ENCODE results near the gene MSLN. TPM values are rescaled to one million over a fixed set of nuclear protein-coding genes. Genes with fewer than 3 reads are reported as not detected.

MSLN gene
- total RNA-seq, 4 donors from 2014 or later: 4.6 to 30.8 (median 15.7) TPM

DNA sequence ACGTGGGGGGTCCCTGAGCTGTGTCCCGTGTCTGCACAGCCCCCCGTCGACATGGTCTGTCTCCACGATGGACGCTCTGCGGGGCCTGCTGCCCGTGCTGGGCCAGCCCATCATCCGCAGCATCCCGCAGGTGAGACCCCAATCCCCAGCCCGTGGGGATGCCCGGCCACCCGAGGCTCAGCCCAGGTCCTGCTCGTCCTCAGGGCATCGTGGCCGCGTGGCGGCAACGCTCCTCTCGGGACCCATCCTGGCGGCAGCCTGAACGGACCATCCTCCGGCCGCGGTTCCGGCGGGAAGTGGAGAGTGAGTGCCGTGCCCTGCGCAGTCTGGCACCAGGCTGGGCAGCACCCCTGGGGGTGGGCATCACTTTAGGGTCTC lies 4.9 kb downstream of the MSLN start:
- no peak overlapping the region for H3K4me3 ChIP-seq
- no peak for DNase-seq

DNA sequence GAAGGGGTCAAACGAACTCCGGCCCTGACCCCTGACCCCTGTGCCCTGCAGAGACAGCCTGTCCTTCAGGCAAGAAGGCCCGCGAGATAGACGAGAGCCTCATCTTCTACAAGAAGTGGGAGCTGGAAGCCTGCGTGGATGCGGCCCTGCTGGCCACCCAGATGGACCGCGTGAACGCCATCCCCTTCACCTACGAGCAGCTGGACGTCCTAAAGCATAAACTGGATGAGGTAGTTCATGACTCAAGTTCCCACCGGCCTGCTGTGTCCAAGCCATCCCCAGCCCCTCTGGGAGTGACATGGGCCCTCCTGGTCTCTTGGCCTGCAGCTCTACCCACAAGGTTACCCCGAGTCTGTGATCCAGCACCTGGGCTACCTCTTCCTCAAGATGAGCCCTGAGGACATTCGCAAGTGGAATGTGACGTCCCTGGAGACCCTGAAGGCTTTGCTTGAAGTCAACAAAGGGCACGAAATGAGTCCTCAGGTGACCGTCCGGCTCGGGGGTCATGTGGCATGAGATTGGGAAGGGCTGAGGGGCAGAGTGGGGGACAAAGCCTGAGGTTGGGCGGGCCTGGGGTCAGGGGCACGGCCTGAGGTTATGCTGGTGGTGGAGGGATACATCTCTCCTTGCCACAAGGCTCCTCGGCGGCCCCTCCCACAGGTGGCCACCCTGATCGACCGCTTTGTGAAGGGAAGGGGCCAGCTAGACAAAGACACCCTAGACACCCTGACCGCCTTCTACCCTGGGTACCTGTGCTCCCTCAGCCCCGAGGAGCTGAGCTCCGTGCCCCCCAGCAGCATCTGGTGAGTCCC lies 5.7 kb downstream of the MSLN start:
- H3K27ac ChIP-seq: no peak overlapping the region
- H3K36me3 ChIP-seq: no peaks in the 10 kb centered on the region
- no peak for TF ChIP-seq POLR2A (IDR thresholded peaks at IDR 0.05)
- TF ChIP-seq, protein P1, sequence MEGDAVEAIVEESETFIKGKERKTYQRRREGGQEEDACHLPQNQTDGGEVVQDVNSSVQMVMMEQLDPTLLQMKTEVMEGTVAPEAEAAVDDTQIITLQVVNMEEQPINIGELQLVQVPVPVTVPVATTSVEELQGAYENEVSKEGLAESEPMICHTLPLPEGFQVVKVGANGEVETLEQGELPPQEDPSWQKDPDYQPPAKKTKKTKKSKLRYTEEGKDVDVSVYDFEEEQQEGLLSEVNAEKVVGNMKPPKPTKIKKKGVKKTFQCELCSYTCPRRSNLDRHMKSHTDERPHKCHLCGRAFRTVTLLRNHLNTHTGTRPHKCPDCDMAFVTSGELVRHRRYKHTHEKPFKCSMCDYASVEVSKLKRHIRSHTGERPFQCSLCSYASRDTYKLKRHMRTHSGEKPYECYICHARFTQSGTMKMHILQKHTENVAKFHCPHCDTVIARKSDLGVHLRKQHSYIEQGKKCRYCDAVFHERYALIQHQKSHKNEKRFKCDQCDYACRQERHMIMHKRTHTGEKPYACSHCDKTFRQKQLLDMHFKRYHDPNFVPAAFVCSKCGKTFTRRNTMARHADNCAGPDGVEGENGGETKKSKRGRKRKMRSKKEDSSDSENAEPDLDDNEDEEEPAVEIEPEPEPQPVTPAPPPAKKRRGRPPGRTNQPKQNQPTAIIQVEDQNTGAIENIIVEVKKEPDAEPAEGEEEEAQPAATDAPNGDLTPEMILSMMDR (IDR thresholded peaks at IDR 0.05): no peak
- intact Hi-C loops (cut with DNase I; ENCODE audit: low total_unique reads): no loop called here
- no peak overlapping the region for H3K4me3 ChIP-seq
- no peaks in the 10 kb centered on the region for H3K27me3 ChIP-seq
- DNase-seq: no peak
- H3K9me3 ChIP-seq: no peaks in the 10 kb centered on the region
- H3K4me1 ChIP-seq: no peaks in the 10 kb centered on the region

More for the DNA sequence above, 4.9 kb downstream of the MSLN start:
- no peak for TF ChIP-seq POLR2A (IDR thresholded peaks at IDR 0.05)
- TF ChIP-seq, protein P1 (IDR thresholded peaks at IDR 0.05): no peak
- Histone ChIP-seq H3K9me3 (no peaks in the 10 kb centered on the region), H3K27me3 (no peaks in the 10 kb centered on the region), H3K27ac (no peak overlapping the region), H3K36me3 (no peaks in the 10 kb centered on the region), H3K4me1 (peaks cover 0 to 5% of the 10 kb centered on the region in 2 donors)
- intact Hi-C loops (cut with DNase I; ENCODE audit: low total_unique reads): no loop called here

DNA sequence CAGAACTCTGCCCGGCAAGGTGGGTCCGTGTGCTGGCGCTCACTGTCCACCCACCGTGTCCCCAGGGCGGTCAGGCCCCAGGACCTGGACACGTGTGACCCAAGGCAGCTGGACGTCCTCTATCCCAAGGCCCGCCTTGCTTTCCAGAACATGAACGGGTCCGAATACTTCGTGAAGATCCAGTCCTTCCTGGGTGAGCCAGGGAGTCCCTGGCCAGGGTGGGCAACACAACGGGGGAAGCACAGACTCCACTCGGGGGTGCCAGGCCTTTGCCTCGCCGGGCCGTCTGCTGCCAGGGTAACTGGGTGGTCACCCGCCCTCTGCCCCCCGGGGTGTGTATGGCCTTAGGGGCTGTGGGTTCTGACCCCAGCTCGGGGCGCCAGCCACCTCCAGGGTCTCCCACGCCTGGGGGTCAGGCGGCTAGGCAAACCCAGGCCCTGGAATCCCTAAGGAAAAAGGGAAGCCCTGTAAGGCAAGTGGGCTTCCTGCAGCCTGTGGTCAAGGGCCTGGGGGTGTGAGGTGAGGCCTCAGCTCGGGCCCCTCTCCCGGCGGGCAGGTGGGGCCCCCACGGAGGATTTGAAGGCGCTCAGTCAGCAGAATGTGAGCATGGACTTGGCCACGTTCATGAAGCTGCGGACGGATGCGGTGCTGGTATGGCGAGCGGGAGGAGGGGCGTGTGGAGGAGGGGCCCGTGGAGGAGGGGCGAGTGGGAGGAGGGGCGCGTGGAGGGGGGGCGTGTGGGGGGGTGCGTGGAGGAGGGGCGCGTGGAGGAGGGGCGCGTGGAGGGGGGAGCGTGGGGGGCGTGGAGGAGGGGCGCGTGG lies 6.5 kb downstream of the MSLN start:
- Histone ChIP-seq H3K4me1 (no peaks in the 10 kb centered on the region), H3K27me3 (no peaks in the 10 kb centered on the region), H3K4me3 (no peak overlapping the region), H3K27ac (no peak overlapping the region), H3K9me3 (no peaks in the 10 kb centered on the region), H3K36me3 (no peaks in the 10 kb centered on the region)
- TF ChIP-seq, protein P1 (IDR thresholded peaks at IDR 0.05): no peak
- TF ChIP-seq POLR2A (IDR thresholded peaks at IDR 0.05): no peak
- DNase-seq: no peak
- intact Hi-C loops (cut with DNase I; ENCODE audit: low total_unique reads): no loop called here

DNA sequence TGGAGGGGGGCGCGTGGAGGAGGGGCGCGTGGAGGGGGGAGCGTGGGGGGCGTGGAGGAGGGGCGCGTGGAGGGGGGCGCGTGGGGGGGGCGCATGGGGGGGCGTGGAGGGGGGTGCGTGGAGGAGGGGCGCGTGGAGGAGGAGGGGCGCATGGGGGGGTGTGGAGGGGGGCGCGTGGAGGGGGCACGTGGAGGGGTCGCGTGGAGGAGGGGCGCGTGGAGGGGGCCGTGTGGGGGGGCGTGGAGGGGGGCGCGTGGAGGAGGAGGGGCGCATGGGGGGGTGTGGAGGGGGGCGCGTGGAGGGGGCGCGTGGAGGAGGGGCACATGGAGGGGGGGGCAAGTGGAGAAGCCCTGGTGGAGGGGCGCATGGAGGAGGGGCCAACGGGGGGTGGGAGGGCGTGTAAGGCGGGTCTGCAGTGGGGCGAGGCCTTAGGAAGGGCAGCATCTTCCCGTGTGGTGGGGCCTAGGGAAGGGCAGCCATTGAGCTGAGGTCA lies 7.3 kb downstream of the MSLN start:
- no peak for DNase-seq
- Histone ChIP-seq H3K27ac (no peak overlapping the region), H3K27me3 (no peaks in the 10 kb centered on the region), H3K9me3 (no peaks in the 10 kb centered on the region), H3K4me1 (no peaks in the 10 kb centered on the region), H3K4me3 (no peak overlapping the region), H3K36me3 (no peaks in the 10 kb centered on the region)
- intact Hi-C loops (cut with DNase I; ENCODE audit: low total_unique reads): no loop called here
- TF ChIP-seq POLR2A (IDR thresholded peaks at IDR 0.05): no peak
- TF ChIP-seq, protein P1 (IDR thresholded peaks at IDR 0.05): no peak

DNA sequence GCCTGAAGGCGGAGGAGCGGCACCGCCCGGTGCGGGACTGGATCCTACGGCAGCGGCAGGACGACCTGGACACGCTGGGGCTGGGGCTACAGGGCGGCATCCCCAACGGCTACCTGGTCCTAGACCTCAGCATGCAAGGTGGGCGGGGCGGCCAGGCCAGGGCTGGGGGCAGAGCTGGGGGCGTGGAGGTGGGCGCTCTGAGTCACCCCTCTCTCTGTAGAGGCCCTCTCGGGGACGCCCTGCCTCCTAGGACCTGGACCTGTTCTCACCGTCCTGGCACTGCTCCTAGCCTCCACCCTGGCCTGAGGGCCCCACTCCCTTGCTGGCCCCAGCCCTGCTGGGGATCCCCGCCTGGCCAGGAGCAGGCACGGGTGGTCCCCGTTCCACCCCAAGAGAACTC lies 7.9 kb downstream of the MSLN start:
- H3K27me3 ChIP-seq: no peaks in the 10 kb centered on the region
- H3K36me3 ChIP-seq: no peaks in the 10 kb centered on the region
- no peak for DNase-seq
- intact Hi-C loops (cut with DNase I; ENCODE audit: low total_unique reads): no loop called here
- no peaks in the 10 kb centered on the region for H3K4me1 ChIP-seq
- no peak for TF ChIP-seq POLR2A (IDR thresholded peaks at IDR 0.05)
- TF ChIP-seq, protein P1 (IDR thresholded peaks at IDR 0.05): no peak
- no peak overlapping the region for H3K27ac ChIP-seq
- no peaks in the 10 kb centered on the region for H3K9me3 ChIP-seq
- no peak overlapping the region for H3K4me3 ChIP-seq

Measured in uterus (tissue), 4 donors.